ENCODE measurements around the gene RXRA.
A peak's percentile ranks its signal among the peaks of the same experiment; 100 is the strongest.

Gene RXRA

DNA sequence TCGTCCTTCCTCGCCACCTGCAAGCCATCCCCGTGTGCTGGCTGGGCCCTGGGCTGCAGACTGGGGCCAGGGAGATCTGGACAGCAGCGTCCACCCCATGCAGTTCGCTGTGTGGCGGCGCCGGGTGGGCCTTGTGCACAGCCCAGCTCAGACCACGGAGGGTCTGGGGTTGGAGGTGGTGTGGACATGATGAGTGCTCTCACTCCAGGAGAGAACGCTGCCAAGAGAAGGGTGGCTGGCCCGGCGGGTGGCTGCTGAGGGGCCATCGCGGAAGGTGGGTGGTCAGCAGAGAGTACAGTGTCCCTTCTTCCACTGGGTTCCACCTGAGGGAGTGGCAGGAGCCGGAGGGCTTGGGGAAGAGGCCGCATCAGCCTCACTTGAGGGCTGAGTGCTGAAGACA, 44.4 kb downstream of the RXRA start:
- no peak for DNase-seq

DNA sequence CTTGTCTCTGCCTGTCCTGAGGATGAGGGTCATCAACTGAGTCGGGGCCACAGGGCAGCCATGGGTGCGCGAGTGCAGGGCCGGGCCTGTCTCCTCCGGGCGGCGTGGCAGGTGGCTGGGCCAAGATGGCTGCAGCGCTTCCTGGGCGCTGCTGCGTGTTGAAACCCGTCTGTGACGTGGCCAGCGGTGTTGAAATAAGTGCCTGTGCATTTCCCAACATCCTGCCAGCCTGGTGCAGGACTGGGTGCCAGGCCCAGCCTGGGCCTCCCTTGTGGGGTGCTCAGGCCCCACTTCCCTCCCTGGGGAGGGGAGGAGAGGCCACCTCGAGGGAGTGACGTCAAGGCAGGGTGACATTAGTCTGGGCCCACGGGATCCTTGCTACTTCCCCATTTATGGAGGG, 45.5 kb downstream of the RXRA start:
- peak; percentile 98 for DNase-seq

DNA sequence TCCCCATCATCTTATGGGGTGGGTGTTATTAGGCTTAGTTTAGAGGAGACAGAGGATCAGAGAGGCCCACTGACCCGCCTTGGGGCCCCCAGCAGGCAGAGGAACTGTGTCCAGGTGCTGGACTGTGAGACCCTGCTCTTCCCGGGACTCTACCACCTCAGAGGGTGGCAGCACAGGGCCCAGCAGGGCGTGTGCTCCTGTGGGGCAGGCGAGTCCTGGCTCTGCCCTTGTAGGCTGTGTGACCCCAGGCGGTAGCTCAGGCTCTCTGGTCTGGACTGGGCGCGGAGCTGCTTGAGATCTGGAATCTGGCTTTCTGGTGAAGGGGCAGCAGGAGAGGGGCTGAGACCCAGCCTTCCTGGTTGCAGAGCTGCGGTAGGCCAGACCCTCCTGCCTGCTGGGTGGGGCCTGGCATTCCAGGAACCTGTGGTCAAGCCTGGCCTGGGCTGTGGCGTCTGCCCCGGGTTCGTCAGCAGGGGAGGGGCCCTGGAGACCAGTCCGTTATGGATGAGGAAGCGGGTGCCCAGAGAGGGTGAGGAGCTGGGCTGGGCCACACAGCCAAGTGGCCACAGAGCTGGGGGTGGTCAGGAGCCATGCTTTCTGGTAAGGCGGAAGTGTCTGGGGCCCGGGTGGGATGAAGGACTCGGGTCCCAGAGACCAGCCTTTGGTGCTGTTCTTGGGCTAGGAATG, 46.5 kb downstream of the RXRA start:
- peak; percentile 95 for DNase-seq

DNA sequence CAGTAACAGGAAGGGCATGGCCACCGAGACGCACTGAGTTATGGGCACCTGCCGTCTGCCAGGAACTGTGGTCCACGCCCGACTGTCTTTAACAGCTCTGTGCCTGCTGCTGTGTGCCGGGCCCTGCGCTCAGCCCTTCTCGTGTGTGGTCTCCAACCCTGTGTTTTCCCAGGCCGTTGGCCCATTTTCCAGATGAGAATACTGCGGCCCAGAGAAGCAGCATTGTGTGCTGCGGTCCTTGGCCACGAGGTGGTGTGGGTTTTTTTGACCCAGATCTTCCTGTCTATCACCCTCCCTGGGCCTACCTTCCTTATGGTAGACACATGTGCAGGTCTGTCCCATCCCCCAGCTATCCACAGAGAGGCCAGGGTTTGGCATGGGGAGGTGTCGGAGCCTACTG, 47.0 kb downstream of the RXRA start:
- DNase-seq = peak; percentile 54

DNA sequence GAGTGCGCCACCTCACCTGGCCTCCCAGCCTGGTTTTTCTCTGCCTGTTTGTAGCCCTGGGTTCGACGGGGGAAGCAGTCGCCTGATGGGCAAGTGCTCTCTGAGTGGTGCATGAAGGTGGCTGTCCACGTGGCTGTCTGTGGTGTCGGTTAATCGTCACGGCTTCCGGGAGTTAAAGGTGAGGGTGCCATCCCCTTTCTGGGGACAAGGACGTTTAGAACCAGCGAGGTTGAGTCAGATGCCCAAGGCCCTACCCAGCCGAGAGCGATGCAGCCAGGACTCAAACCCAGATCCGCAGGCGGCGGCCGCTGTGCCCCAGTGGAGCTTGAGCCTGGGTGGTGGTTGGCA, 47.7 kb downstream of the RXRA start:
- no peak for DNase-seq

DNA sequence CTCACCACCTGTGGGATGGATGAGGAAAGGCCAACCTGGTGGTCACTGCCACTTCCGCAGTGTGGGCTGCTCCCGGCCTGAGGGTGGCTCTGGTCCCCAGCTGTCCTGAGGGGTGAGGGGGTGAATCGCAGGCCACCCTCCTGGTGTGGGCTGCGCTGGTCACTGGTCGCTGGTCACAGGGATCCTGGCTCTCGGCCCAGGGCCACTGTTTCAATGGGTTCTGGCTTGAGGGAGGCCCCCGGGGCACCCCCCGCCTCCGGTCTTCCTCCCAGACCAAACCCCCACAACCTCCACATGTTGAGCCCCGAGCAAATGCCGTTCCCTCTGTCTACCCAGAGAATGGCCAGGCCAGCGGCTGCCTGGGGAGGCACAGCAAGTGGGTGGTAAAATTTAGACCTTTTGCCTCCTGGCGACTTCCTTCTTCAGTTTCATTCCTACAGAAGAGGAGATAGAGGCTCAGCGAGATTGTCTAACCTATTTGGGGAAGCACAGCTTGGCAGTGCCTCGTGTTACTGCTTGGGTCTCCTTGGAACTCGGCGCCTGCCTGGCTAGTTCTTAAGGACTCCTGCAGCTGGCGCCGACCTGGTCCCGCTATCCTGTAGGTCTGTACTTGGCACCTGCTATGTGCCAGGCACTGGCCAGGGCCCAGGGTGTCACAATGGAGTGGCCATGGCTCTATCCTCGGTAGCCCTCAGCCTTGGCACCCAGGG, 48.2 kb downstream of the RXRA start:
- peak; percentile 96 for DNase-seq

DNA sequence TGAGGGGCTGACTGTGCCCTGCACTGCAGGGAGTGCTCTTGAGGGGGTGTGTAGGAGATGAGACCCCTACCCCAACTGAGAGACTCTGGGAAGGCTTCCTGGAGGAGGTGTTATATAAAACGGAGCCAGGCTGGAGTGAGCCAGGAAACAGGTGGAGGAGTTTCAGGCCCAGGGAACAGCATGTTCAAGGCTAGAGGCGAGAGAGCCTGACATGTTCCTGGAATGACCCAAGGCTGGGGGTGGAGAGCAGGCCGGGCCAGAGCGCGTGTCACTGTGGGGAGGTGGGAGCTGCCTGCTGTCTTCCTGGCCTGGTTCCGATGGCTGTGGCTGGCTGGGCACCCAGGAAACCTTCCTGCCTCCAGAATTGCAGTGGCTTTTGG, 48.7 kb downstream of the RXRA start:
- peak; percentile 28 for DNase-seq

DNA sequence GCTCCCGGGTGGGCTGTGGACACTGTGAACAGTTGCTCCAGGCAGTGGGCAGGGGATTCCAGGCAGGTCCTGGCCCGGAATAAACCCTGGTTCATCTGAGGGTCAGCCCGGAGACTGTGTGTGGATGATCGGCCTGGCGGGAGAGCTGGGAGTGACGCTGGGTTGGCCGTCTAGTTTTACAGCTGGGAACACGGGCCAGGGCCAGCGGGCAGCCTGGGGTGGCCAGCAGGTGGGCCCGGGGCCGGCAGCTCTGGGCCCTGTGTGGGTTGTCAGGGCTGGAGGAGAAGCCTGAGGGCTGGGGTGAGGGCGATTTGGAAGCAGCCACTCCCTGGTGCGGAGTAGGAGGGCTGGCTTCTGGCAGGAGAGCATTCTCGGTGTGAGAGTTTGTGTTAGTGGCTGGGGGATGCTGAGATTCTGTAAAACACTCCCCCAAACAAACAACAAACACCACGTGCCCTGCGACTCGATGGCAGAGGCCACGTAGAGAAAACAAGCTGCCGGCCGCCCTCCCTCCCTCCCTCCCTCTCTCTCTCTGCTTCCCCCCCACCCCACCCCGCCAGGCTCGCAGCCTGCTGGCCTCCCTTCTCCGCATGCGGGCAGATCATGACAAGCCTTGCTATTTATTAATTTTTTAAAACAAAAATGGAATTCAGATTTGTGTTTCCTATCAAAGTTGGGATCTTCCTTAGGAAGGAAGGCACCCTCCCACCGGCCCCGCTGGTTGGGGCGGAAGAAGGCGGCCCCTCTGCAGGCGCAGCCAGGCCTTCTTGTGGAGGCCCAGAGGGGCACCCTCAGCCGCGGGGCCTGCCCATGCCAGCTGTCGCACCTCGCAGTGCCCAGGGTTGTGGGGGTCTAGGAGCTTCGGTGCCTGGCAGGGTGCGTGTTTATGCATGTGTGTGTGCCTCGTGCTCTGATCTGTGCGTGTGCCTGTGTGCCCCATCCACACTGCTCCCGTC, 49.5 kb downstream of the RXRA start:
- no peak for DNase-seq

DNA sequence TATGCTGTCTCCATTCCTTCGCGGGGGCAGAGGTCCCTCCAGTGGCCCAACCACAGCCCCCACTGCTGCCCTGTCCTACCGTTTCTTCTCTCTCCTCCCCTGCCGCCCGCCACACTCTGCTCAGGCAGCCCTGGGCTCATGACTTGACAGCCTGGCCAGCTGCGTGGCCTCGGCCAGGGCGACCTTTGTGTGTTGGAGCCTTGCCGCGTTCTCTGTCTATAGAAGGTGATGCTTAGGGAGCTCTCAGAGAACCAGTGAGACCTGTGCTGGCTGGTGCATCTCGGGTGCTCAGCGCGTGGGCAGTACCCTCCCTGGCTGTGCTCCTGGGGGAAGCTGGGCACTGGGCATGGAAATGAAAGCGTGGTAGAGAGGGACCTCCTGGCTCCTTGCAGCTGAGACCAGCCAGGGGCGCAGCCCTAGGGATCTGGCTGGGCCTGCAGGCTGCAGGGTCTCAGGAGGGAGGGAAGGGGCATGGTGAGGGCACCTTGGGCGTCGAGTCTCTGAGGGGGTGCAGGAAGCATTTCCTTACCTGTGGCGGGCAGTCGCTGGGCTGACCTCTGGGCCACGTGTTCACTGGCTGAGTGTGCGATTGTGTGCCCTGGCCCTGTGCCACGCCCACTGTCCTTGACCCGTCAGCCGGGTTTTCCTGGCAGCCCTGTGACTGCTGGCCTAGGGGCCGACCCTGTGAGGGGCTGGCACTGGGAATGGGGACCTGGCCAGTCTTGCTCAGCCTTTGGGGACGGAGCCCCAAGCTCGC, 50.3 kb downstream of the RXRA start:
- no peak for DNase-seq

DNA sequence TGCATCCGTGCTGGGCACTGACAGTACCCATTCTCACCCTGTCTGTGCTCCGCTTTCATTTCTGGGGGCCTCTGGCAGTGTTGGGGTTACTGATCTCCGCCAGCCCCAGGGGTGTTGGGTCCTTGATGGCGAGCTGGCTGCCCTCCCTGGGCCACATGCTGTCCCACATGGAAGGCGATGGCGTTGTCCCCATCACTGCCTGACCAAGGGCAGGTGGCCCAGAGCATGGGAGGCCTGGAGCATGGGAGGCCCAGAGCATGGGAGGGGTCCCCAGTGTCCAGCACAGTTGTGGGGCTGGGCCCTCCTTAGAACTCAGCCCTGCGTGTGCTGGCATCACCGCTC, 50.9 kb downstream of the RXRA start:
- no peak for DNase-seq

DNA sequence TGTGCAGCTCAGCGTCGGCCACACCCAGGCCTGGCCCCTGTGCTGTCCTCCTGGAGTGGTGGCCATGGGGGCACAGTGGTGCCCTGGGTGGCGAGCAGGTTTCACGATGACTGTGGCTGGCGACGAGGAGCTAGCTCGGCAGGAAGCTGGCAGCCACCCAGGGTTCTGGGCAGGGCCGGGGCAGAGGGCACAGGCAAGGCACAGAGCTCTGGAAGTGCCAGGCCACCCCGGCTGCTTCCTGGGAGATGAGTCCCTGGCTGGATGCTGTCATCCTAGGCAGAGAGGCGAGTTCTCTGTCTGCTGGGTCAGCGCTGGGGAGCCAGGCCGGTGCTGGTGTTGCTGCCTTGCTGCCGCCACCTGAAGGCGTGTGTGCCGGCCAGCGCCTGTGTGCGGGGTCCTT, 51.7 kb downstream of the RXRA start:
- no peak for DNase-seq

DNA sequence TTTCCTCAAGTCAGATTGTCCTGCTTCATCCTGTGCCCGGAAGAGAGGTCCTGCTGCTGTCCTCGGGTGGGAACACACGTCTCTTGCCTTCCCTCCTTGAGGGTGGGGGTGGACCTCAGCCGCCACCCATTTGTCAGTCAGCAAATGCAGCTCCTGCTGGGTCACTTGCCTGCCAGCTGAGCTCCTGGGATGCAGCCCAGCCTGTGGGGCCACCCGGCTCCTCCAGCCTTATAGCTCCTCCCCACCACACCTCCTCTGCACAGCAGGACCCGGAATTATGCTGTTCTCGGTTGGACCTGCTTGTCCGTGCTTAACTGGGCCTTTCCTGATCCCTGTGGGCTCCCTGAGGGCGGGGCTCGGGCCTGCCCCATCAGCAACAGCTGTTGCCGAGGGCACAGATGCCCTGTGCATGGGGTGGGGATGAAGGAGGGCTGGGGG, 52.7 kb downstream of the RXRA start:
- no peak for DNase-seq

DNA sequence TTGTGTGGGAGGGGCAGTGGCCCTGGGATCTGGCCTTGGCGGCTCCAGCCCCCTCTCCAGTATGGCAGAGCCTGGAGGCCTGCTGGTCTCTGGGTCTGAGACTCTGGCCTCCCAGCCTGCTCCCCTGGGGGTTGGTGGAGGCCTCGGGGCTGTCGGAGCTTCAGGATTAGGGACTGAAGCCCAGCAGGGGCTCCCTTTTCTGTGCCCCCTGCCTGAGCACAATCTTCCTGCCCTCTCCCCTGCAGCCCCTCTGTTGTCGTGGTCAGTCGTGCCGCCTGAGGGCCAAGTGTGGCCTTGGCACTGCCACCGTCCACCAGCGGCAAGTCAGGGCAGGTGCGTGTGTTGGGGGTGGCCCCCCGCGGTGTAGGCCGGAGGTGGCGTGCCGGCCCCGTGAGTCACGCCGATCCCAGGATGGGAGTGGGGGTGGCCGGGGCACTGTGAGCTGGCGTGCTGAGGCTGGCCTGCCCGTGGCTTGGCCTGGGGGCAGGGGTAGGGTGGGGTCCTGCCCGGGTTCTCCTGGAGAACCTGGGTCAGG, 53.6 kb downstream of the RXRA start:
- DNase-seq = no peak

DNA sequence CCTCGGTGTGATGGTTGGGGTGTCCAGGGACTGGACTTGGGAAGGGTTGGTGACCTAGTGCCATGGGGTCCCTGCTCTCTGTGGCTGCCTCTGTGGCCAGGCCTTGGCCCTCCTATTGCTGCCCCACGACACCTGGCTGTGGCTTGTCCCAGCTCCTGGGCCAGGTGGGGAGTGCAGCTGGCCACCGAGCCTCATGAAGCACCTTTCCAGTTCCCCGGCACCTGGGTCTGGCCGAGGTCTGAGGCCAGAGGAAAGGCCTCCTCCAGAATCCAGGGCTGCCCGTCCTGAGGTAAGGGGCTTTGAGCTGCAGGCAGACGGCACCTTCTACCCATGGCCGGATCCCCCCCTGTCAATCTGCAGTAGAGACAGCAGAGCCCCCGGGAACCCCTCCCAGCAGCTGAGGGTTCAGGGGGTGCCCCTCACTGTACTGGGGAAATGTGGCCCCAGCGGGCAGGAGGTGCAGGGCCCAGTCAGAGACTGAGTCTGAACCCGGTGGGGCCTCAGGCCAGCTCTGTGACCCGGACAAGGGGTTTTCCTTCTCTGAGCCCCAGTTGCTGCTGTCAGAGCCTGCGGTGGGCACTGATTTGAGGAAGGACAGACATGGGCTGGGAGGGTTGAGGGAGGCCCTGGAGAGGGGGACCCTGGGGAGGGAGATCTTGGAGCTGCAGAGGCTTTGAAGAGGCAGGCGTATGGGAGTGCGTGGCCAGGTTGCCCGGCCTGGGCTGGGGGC, 54.5 kb downstream of the RXRA start:
- no peak for DNase-seq

DNA sequence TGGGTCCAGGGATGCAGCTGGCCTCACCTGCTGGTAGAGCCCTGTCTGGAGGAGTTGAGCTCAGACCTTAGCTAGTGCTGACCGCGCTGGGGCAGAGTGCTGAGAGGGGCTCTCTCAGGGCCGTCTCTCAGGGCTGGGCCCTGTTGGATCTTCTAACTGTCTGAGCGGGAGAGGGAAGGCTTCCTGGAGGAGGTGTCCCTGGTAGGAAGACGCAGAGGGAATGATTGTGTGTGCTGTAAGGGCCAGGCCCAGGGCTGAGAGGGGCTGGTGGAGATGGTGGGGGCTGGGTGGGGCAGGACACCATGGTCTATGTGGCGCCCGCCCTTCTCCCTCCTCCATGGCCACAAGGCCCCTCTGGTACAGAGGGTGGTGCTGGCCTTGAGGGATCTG, 55.0 kb downstream of the RXRA start:
- no peak for DNase-seq

DNA sequence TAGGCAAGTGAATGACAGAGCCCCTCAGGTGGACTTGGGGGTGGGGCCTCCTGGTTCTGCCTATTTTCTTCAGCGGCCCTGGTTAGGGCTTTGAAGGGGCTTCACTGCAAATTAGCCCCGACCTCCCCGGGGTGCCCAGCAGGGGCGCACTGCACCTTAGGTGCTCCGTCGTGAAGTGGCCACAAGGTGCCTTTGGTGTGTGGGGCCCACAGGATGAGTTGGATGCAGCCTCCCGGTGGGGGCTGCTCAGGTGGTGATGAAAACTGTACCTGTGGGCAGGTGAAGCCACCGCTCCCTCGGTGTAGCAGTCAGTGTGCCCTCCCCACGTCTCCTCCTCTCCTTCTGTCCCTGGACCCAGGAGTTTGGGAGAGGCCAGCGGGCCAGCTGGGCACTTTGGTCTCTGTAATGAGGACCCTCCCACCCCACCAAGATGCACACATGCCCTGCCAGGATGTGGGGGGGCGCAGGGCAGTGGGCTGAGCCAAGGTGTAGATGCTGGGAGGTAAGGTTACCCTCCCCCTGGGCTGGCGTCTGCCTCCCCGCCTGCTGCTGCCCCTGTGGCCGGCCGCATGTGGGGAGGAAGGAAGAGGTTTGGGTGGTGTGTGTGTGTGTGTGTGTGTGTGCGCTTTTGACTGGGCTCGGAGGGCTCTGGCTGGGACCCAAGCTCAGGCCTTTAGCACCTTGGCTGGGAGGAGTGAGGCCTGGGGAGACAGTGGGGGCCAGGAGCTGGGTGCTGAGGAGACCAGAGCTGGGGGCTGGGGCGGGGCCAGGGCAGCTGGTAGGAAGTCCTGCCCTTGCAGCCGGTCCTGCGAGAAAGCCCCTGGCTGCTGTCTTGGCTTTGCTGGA, 55.6 kb downstream of the RXRA start:
- no peak for DNase-seq

DNA sequence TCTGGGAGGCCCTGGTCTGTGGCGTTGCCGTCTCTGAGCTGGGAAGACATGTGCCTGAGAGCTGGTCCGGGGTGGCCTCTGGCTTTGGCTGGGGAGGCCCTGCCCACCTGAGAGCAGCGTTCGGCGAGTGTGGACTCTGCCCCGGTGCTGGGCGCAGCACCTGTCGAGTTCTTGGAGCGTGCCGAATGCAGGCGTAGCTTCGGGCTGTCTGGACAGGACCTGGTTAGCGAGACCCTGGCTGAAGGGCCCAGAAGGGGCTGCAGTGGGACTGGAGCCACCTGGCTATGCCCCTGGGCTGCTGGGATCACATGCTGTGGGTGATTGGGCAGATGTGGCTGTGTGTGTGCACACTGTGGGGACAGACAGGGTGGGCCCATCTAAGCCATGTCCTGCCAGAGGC, 56.5 kb downstream of the RXRA start:
- DNase-seq = no peak

DNA sequence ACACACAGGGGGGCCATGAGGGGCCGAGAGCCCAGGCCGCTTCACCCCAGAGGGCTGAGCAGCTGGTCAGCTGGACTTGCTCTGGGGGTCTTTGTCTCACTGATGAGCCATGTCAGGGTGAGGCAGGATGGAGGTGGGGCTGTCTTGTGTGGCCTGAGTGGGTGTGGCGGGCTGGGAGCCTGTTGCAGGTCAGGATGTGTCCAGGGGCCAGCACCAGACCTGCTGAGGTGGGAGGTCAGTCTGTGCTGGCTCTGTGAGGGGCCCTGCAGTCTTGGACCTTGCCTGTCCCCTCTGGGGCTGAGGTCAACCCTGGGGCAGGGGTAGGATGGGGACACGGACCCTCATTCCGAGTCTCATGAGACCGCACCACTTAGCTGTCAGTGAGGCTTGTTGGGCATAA, 56.9 kb downstream of the RXRA start:
- no peak for DNase-seq

DNA sequence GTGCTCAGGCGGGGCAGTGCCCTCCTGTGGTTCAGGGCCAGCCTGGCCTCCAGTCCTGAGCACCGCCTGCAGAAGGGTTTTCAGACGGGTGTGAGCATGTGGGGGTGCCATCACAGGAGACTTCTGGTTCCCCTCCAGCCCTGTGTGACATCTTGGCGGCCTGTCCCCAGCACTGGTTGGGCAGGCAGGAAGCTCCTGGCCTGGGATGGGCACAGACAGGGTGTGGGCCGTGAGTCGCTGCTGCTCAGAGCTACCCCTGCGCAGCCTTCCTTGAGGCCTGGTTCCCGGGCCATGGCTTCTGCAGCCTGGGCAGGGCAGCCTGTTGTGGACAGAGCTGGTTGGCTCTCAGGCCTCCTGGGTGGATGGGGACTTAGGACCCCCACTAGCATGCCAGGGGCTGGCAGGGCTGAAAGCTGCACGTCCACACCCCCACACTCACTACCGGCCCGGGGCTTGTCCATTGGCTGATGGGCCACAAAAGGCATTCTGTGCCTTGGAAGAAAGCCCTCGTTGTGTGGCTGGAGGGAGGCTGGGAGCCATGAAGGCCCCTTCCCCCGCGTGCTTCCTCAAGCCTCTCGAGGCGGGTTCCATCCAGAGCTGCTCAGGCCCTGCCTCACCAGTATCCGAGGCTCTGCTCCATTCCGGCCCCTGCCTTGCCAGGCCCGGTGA, 58.7 kb downstream of the RXRA start:
- peak; percentile 37 for DNase-seq

DNA sequence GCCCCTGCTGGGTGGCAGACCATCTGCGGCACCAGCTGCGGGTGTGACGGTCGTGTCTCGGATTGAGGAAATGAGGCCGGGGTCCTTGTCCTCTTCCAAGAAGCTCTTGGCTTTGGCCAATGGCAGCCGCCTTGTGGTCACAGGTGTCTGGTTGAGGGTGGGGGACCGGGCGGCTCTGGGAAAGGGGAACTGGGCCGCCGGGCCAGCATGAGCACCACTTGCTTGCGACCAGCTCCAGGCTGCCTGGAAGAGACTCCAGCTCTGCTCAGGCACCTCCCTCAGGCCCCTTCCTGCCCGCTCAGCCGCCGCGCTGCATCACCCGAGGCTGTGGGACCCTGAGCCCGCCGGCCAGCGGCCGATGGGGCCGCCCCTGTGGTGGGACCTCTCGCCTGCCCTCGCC, 59.7 kb downstream of the RXRA start:
- DNase-seq = no peak
